Epithelial cell of proximal tubule (primary cell): ENCODE data around the gene BPIFB3. TPM values are rescaled to one million over a fixed set of nuclear protein-coding genes. Genes with fewer than 3 reads are reported as not detected.
"Not testable (repeated sequence)": the region's sequence is repeated elsewhere in the genome, so short reads cannot be mapped to it uniquely, and the experiment has no call there.

Experiments used
- DNase-seq: peaks from one replicate; pipeline ENCODE4 v3.0.0-alpha.2; 2011; ENCODE audit warnings: low read depth
- H3K4me3 ChIP-seq: 2 replicates; pipeline ENCODE4 v1.5.1; 2011; ENCODE audit warnings: low read depth, mild to moderate bottlenecking, low read length
- CTCF ChIP-seq: conservative IDR thresholded peaks from 2 replicates; pipeline ENCODE4 v1.5.1; 2012; ENCODE audit warnings: low read depth, mild to moderate bottlenecking, low read length
- total RNA-seq: library from RNA; depleted of rRNA; stranded (reverse); fragments of >200 nt; gene quantifications from 2 replicates; pipeline ENCODE4 v1.2.3, GENCODE V29; 2015

Gene BPIFB3
- total RNA-seq, 1 donor from 2014 or later: not detected

- TF ChIP-seq CTCF: no peak
- H3K4me3 ChIP-seq: no peak overlapping the region
- DNase-seq: no peak
Observed at GRCh38 chr20:33042983-33043730, 10.5 kb upstream of the BPIFB3 start.

GRCh38 chr20:33043731-33044181 is 9.9 kb upstream of the BPIFB3 start:
- no peak for TF ChIP-seq CTCF
- H3K4me3 ChIP-seq: no peak overlapping the region
- DNase-seq: no peak

DNA sequence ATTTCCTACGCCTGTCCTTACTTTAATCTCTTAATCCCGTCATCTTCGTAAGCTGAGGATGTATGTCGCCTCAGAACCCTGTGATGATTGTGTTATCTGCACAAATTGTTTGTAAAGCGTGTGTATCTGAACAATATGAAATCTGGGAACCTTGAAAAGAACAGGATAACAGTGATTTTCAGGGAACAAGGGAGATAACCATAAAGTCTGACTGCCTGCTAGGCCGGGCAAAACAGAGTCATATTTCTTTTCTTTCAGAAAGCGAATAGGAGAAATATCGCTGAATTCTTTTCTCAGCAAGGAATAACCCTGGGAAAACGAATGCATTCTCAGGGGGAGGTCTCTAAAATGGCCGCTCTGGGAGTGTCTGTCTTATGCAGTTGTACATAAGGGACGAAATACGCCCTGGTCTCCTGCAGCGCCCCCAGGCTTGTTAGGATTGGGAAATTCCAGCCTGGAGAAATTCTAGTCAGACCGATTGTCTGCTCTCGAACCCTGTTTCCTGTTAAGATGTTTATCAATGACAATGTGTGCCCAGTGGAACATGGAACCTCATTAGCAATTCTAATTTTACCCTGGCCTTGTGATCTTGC is 8.5 kb upstream of the BPIFB3 start:
- not testable (repeated sequence) for H3K4me3 ChIP-seq, DNase-seq

- H3K4me3 ChIP-seq: no peak overlapping the region
- DNase-seq: no peak
- no peak for TF ChIP-seq CTCF
Observed at GRCh38 chr20:33046412-33046811, 7.3 kb upstream of the BPIFB3 start.

- no peak for DNase-seq
- no peak overlapping the region for H3K4me3 ChIP-seq
- TF ChIP-seq CTCF: no peak
Observed at GRCh38 chr20:33051333-33051732, 2.4 kb upstream of the BPIFB3 start.

- no peak for DNase-seq
- H3K4me3 ChIP-seq: no peak overlapping the region
- TF ChIP-seq CTCF: no peak
Observed at GRCh38 chr20:33054381-33054780, 678 bp downstream of the BPIFB3 start.

DNA sequence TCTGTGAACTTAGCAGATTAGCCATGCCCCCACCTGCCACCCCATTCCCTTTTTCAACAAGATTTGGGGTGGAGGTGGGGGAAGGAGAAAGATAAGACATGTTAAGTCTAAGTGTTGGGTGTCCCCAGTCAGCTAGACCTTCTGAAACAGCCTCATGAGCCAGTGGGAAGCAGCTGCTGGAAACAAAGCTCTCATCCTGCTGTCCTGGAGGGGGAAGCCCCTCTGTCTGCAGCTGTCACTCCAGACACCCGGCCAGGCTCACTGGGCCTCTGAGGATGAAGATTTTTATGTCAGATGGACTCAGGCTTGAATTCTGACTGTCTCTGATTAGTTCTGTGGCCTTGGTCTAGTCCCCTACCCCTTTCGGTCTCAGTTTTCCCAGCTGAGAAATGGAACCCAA is 1.1 kb downstream of the BPIFB3 start:
- no peak for TF ChIP-seq CTCF
- no peak for DNase-seq
- no peak overlapping the region for H3K4me3 ChIP-seq
